GM15510 (cell line): ENCODE measurements around the gene DHRSX.

Source experiments
- POLR2A ChIP-seq: IDR thresholded peaks from 3 replicates; pipeline ENCODE4 v1.6.1; 2011; ENCODE audit warnings: borderline replicate concordance; ENCODE audit not compliant: insufficient read length; ENCODE audit errors: extremely low read depth

DHRSX gene

GRCh38 chrX:2313864-2314640 lies 186.7 kb downstream of the DHRSX start:
- no peak for TF ChIP-seq POLR2A

- no peak for TF ChIP-seq POLR2A
These were observed 189.3 kb downstream of the DHRSX start for GRCh38 chrX:2311501-2311900.

- TF ChIP-seq POLR2A: no peak
These were observed 198.9 kb downstream of the DHRSX start for GRCh38 chrX:2301901-2302300.

- no peak for TF ChIP-seq POLR2A
These were observed 200.9 kb downstream of the DHRSX start for GRCh38 chrX:2299871-2300270.

- no peak for TF ChIP-seq POLR2A
These were observed 214.0 kb downstream of the DHRSX start for GRCh38 chrX:2286731-2287130.

- TF ChIP-seq POLR2A: no peak
These were observed 216.2 kb downstream of the DHRSX start for GRCh38 chrX:2284601-2285000.

- no peak for TF ChIP-seq POLR2A
These were observed 216.6 kb downstream of the DHRSX start for GRCh38 chrX:2284133-2284532.

GRCh38 chrX:2283111-2283859 lies 217.5 kb downstream of the DHRSX start:
- TF ChIP-seq POLR2A: no peak

- no peak for TF ChIP-seq POLR2A
These were observed 218.2 kb downstream of the DHRSX start for GRCh38 chrX:2282490-2283090.

- no peak for TF ChIP-seq POLR2A
These were observed 228.4 kb downstream of the DHRSX start for GRCh38 chrX:2272337-2272736.

- TF ChIP-seq POLR2A: no peak
These were observed 232.9 kb downstream of the DHRSX start for GRCh38 chrX:2267890-2268289.

- no peak for TF ChIP-seq POLR2A
These were observed 234.1 kb downstream of the DHRSX start for GRCh38 chrX:2266445-2267349.

- no peak for TF ChIP-seq POLR2A
These were observed 236.4 kb downstream of the DHRSX start for GRCh38 chrX:2264179-2265030.

GRCh38 chrX:2263203-2263602 lies 237.6 kb downstream of the DHRSX start:
- no peak for TF ChIP-seq POLR2A
